ENCODE results near the gene PIK3R5.

Gene PIK3R5

DNA sequence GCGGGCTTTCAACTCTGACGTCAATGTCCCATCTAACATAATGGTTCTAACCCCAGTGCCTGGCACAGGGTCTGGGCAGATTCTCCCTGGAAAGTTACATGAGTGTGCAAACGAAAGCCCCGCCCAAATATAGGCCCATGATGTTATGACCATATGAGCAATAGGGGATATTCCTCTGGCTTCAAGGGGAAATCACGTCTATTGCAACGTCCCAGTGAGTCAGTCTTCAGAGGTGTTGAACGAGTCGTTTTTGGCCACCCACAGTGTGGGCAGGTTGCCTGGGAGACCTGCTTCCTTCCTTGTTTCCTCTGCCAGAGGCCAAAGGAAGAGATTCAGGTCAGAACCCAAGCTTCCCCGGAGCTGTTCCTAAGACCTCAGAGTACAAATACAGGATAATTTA, 30.3 kb downstream of the PIK3R5 start:
- H3K4me3 ChIP-seq (ENCODE audit: low read depth, low read length) = no peak overlapping the region
- TF ChIP-seq, protein P1, sequence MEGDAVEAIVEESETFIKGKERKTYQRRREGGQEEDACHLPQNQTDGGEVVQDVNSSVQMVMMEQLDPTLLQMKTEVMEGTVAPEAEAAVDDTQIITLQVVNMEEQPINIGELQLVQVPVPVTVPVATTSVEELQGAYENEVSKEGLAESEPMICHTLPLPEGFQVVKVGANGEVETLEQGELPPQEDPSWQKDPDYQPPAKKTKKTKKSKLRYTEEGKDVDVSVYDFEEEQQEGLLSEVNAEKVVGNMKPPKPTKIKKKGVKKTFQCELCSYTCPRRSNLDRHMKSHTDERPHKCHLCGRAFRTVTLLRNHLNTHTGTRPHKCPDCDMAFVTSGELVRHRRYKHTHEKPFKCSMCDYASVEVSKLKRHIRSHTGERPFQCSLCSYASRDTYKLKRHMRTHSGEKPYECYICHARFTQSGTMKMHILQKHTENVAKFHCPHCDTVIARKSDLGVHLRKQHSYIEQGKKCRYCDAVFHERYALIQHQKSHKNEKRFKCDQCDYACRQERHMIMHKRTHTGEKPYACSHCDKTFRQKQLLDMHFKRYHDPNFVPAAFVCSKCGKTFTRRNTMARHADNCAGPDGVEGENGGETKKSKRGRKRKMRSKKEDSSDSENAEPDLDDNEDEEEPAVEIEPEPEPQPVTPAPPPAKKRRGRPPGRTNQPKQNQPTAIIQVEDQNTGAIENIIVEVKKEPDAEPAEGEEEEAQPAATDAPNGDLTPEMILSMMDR (IDR thresholded peaks at IDR 0.05; ENCODE audit: low read depth, low read length, missing control alignments) = no peak
- in situ Hi-C loops (cut with HindIII; ENCODE audit: low pct_ligation_motif_present, low sequenced_read_pairs) = no loop called here
- no peak for DNase-seq
- no peaks in the 10 kb centered on the region for H3K36me3 ChIP-seq (replicated peaks)
- no peak overlapping the region for H3K27ac ChIP-seq
- H3K27me3 ChIP-seq (replicated peaks) = no peaks in the 10 kb centered on the region

DNA sequence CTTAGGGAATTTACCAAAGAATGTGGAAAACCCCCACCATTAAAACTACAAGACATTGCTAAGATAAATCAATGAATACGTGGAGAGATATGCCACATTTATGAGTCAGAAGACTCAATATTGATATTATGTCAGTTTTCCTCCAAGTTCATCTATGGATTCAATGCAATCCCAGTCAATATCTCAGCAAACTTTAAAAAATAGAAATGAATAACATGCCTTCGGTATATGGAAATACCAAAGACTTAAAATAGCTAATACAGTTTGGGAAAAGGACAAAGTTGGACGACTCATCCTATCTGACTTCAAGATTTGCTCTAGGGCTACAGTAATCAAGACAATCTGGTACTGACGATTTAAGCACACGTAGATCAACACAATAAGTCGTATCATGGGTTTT, 31.2 kb downstream of the PIK3R5 start:
- no peak for DNase-seq
- Histone ChIP-seq H3K27me3 (replicated peaks) (no peaks in the 10 kb centered on the region), H3K4me3 (ENCODE audit: low read depth, low read length) (no peak overlapping the region), H3K27ac (no peak overlapping the region), H3K36me3 (replicated peaks) (no peaks in the 10 kb centered on the region)
- in situ Hi-C loops (cut with HindIII; ENCODE audit: low pct_ligation_motif_present, low sequenced_read_pairs) = no loop called here
- TF ChIP-seq, protein P1 (IDR thresholded peaks at IDR 0.05; ENCODE audit: low read depth, low read length, missing control alignments) = no peak

DNA sequence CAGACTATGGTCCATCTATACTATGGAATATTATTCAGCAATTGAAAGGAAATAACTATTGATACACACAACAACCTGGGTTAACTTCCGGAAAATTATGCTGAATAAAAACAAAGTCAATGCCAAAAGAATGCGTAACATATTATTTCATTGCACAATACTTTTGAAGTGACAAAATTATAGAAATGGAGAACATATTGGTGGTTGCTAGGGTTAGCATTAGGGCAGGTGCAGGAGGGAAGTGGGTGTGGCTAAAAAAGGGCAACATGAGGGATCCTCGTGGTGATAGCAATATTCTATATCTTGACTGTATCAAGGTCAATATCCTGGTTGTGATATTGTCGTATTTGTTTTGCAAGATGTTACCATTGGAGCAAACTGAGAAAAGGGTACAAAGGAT, 34.9 kb downstream of the PIK3R5 start:
- no peak overlapping the region for H3K4me3 ChIP-seq (ENCODE audit: low read depth, low read length)
- H3K36me3 ChIP-seq (replicated peaks) = no peaks in the 10 kb centered on the region
- TF ChIP-seq, protein P1 (IDR thresholded peaks at IDR 0.05; ENCODE audit: low read depth, low read length, missing control alignments) = no peak
- in situ Hi-C loops (cut with HindIII; ENCODE audit: low pct_ligation_motif_present, low sequenced_read_pairs) = no loop called here
- H3K27me3 ChIP-seq (replicated peaks) = no peaks in the 10 kb centered on the region
- no peak overlapping the region for H3K27ac ChIP-seq
- no peak for DNase-seq

DNA sequence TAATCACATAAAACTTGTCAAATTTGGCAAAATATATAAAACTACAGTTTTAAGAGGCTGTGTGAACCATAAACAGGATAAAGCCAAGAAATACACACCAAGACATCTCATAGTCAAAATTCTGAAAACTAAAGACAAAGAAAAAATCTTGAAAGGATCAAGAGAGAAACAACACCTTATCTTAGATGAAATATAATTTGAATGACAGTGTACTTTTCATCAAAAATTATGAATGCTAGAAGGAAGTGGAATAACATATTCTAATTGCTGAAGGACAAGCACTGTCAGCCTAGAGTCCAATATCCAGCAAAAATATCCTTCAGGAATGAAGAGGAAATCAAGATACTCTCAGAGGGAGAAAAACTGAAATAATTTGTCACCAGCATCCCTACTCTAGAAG, 37.2 kb downstream of the PIK3R5 start:
- H3K27me3 ChIP-seq (replicated peaks) = no peaks in the 10 kb centered on the region
- no peaks in the 10 kb centered on the region for H3K36me3 ChIP-seq (replicated peaks)
- TF ChIP-seq, protein P1 (IDR thresholded peaks at IDR 0.05; ENCODE audit: low read depth, low read length, missing control alignments) = no peak
- in situ Hi-C loops (cut with HindIII; ENCODE audit: low pct_ligation_motif_present, low sequenced_read_pairs) = no loop called here
- H3K4me3 ChIP-seq (ENCODE audit: low read depth, low read length) = no peak overlapping the region
- no peak for DNase-seq
- H3K27ac ChIP-seq = no peak overlapping the region

DNA sequence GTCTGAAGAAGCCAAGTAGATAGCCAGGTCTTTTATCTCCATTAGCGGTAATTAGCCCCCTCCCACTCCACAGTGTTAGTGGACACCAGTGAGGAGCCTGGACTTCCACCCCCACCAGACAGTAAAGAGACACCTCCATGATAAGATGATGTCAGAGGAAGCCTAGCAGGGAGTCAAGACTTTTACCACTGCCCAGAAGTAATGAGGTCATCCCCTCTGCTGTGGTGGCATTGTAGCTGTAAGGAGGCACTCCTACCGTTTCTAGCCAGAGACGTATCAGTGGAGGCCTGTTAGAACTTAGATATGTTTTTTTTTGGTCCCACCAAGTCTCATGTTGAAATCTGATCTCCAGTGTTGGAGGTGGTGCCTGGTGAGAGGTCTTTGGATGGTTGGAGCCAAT, 38.1 kb downstream of the PIK3R5 start:
- Histone ChIP-seq H3K4me3 (ENCODE audit: low read depth, low read length) (no peak overlapping the region), H3K27ac (no peak overlapping the region), H3K36me3 (replicated peaks) (no peaks in the 10 kb centered on the region), H3K27me3 (replicated peaks) (no peaks in the 10 kb centered on the region)
- no peak for DNase-seq
- in situ Hi-C loops (cut with HindIII; ENCODE audit: low pct_ligation_motif_present, low sequenced_read_pairs) = no loop called here
- TF ChIP-seq, protein P1 (IDR thresholded peaks at IDR 0.05; ENCODE audit: low read depth, low read length, missing control alignments) = no peak

DNA sequence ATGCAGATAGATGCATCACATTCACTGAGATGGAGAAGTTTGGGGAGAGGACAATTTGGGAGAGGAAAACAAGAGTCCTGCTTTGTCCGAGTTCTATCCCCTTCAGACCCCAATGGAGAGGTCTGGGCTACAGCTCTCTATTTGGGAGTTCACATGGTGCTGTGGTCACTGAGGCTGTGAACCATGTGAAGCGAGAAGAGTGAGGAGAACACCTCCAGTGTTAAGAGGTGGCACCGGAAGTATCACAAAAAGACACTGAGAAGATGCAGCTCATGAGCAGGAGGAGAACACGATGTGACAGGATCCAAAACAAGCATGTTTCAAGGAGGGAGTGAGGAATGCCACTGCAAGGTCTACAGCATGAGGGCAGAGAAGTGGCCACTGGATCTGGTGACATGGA, 39.7 kb downstream of the PIK3R5 start:
- Histone ChIP-seq H3K36me3 (replicated peaks) (no peaks in the 10 kb centered on the region), H3K4me3 (ENCODE audit: low read depth, low read length) (no peak overlapping the region), H3K27ac (no peak overlapping the region), H3K27me3 (replicated peaks) (no peaks in the 10 kb centered on the region)
- in situ Hi-C loops (cut with HindIII; ENCODE audit: low pct_ligation_motif_present, low sequenced_read_pairs) = no loop called here
- TF ChIP-seq, protein P1 (IDR thresholded peaks at IDR 0.05; ENCODE audit: low read depth, low read length, missing control alignments) = no peak
- DNase-seq = no peak
